IMR-90 (cell line): Measurements from ENCODE around the gene KAZALD1. TPM values are rescaled to one million over a fixed set of nuclear protein-coding genes. Genes with fewer than 3 reads are reported as not detected.

Source experiments
- ATAC-seq: fragments of 200-7000 bp; cut with Tn5 transposase; 2 replicates; pipeline ENCODE4 v1.9.1; 2020; ENCODE audit warnings: low read depth, mild to moderate bottlenecking, moderate library complexity
- BruUV-seq: library from RNA; stranded (reverse); fragments of 400-500 nt; replicated peaks from 2 replicates; lab custom pipeline; 2021; lab: Mats Ljungman, UMichigan
- CTCF ChIA-PET: fragments of 300-600 bp; formaldehyde crosslinking; extraction: SDS; loops from one replicate; lab custom pipeline; 2021; ENCODE audit warnings: antibody characterized with exemption; lab: Yijun Ruan, JAX
- POLR2A ChIA-PET: fragments of 300-600 bp; sonication (Branson Sonifier 250); formaldehyde crosslinking; loops from one replicate; lab custom pipeline; 2022; ENCODE audit warnings: antibody characterized with exemption; ENCODE audit not compliant: unreplicated experiment; lab: Charles Lee
- DNase-seq: peaks from one replicate; pipeline ENCODE4 v3.0.0; 2013
- H2AFZ ChIP-seq: replicated peaks from 2 replicates; pipeline ENCODE3; 2013; ENCODE audit warnings: low read length, mild to moderate bottlenecking; ENCODE audit not compliant: poor library complexity
- H2AK5ac ChIP-seq: 2 replicates; pipeline ENCODE4 v1.6.1; 2013; ENCODE audit warnings: low read depth, low read length, inconsistent platforms
- H2AK9ac ChIP-seq: replicated peaks from 2 replicates; pipeline ENCODE3; 2013; ENCODE audit warnings: mild to moderate bottlenecking, low read depth, low read length, moderate library complexity; ENCODE audit not compliant: poor library complexity
- H2BK120ac ChIP-seq: 2 replicates; pipeline ENCODE4 v1.6.1; 2013; ENCODE audit warnings: low read depth, low read length, inconsistent platforms
- H2BK15ac ChIP-seq: 3 replicates; pipeline ENCODE4 v1.6.1; 2013; ENCODE audit warnings: low read depth, low read length, inconsistent platforms
- H2BK20ac ChIP-seq: 2 replicates; pipeline ENCODE4 v1.6.1; 2013; ENCODE audit warnings: low read depth, mild to moderate bottlenecking, inconsistent platforms, low read length, moderate library complexity
- H2BK5ac ChIP-seq: 2 replicates; pipeline ENCODE4 v1.6.1; 2013; ENCODE audit warnings: mild to moderate bottlenecking, low read depth, low read length, inconsistent platforms; ENCODE audit not compliant: poor library complexity, severe bottlenecking
- H3K14ac ChIP-seq: replicated peaks from 2 replicates; pipeline ENCODE4 v1.6.1; 2013; ENCODE audit warnings: low read depth, low read length, inconsistent platforms
- H3K18ac ChIP-seq: 2 replicates; pipeline ENCODE4 v1.6.1; 2013; ENCODE audit warnings: low read depth, low read length, control low read depth
- H3K23ac ChIP-seq: 2 replicates; pipeline ENCODE4 v1.6.1; 2013; ENCODE audit warnings: low read depth, low read length, inconsistent platforms
- H3K27ac ChIP-seq: 2 replicates; pipeline ENCODE4 v1.5.1; 2013; ENCODE audit warnings: mild to moderate bottlenecking, control low read depth, low read length; ENCODE audit not compliant: insufficient read depth
- H3K27me3 ChIP-seq: 2 replicates; pipeline ENCODE4 v1.6.1; 2013; ENCODE audit warnings: low read length; ENCODE audit not compliant: control insufficient read depth, insufficient read depth
- H3K36me3 ChIP-seq: 2 replicates; pipeline ENCODE4 v1.6.1; 2013; ENCODE audit warnings: low read length, mixed read lengths; ENCODE audit not compliant: control insufficient read depth, insufficient read depth
- H3K4ac ChIP-seq: 2 replicates; pipeline ENCODE4 v1.6.1; 2013; ENCODE audit warnings: low read depth, low read length, inconsistent platforms
- H3K4me1 ChIP-seq: 2 replicates; pipeline ENCODE4 v1.6.1; 2013; ENCODE audit warnings: low read length, mixed read lengths; ENCODE audit not compliant: control insufficient read depth, insufficient read depth
- H3K4me2 ChIP-seq: 2 replicates; pipeline ENCODE4 v1.6.1; 2013; ENCODE audit warnings: low read depth, mild to moderate bottlenecking, control low read depth, low read length, moderate library complexity
- H3K4me3 ChIP-seq: 2 replicates; pipeline ENCODE4 v1.5.1; 2013; ENCODE audit warnings: low read depth, mild to moderate bottlenecking, control low read depth, low read length, moderate library complexity; ENCODE audit not compliant: insufficient read depth
- H3K56ac ChIP-seq: 2 replicates; pipeline ENCODE4 v1.6.1; 2013; ENCODE audit warnings: low read length, inconsistent platforms; ENCODE audit not compliant: insufficient read depth; ENCODE audit errors: extremely low read depth
- H3K79me1 ChIP-seq, 2 experiments: 2 replicates each; pipeline ENCODE4 v1.6.1; 2013; ENCODE audit warnings: low read length in 2 of 2, inconsistent platforms in 1 of 2, low read depth in 1 of 2
- H3K9ac ChIP-seq: 2 replicates; pipeline ENCODE4 v1.6.1; 2013; ENCODE audit warnings: low read depth, low read length, control low read depth
- H3K9me1 ChIP-seq: 2 replicates; pipeline ENCODE4 v1.6.1; 2013; ENCODE audit warnings: low read length, inconsistent platforms; ENCODE audit not compliant: insufficient read depth
- H3K9me3 ChIP-seq: 2 replicates; pipeline ENCODE4 v1.6.1; 2013; ENCODE audit warnings: low read length; ENCODE audit not compliant: control insufficient read depth, insufficient read depth
- H4K20me1 ChIP-seq: 2 replicates; pipeline ENCODE4 v1.6.1; 2013; ENCODE audit warnings: low read length, inconsistent platforms; ENCODE audit not compliant: insufficient read depth
- H4K5ac ChIP-seq: 2 replicates; pipeline ENCODE4 v1.6.1; 2013; ENCODE audit warnings: mild to moderate bottlenecking, low read depth, low read length, control low read depth
- H4K8ac ChIP-seq, 2 experiments: 2 replicates each; pipeline ENCODE4 v1.6.1; 2013; ENCODE audit warnings: low read depth in 2 of 2, low read length in 2 of 2, control low read depth in 1 of 2, inconsistent platforms in 1 of 2
- H4K91ac ChIP-seq: 2 replicates; pipeline ENCODE4 v1.6.1; 2013; ENCODE audit warnings: low read depth, low read length, inconsistent platforms; ENCODE audit not compliant: insufficient read depth
- BHLHE40 ChIP-seq: fragments of 150-350 bp; IDR thresholded peaks from 2 replicates; pipeline ENCODE4 v1.6.1; 2016; ENCODE audit warnings: mild to moderate bottlenecking, low read depth, low read length
- CEBPB ChIP-seq: IDR thresholded peaks from 2 replicates; pipeline ENCODE4 v1.6.1; 2012; ENCODE audit warnings: low read depth, low read length, improper control_type of control experiment
- CHD1 ChIP-seq: IDR thresholded peaks from 2 replicates; pipeline ENCODE4 v1.6.1; 2012; ENCODE audit warnings: low read depth, low read length, improper control_type of control experiment
- ELK1 ChIP-seq: fragments of 150-350 bp; IDR thresholded peaks from 2 replicates; pipeline ENCODE4 v1.6.1; 2016; ENCODE audit warnings: low read depth, mild to moderate bottlenecking, low read length, moderate library complexity, borderline replicate concordance
- FOS ChIP-seq: fragments of 150-350 bp; IDR thresholded peaks from 2 replicates; pipeline ENCODE4 v1.6.1; 2016; ENCODE audit warnings: low read depth, low read length
- MAFK ChIP-seq: IDR thresholded peaks from 2 replicates; pipeline ENCODE4 v1.6.1; 2012; ENCODE audit warnings: low read depth, low read length, improper control_type of control experiment
- MAZ ChIP-seq: IDR thresholded peaks from 2 replicates; pipeline ENCODE4 v1.6.1; 2012; ENCODE audit warnings: low read depth, mild to moderate bottlenecking, low read length, improper control_type of control experiment, moderate library complexity, borderline replicate concordance
- MXI1 ChIP-seq: IDR thresholded peaks from 2 replicates; pipeline ENCODE4 v1.6.1; 2012; ENCODE audit warnings: low read depth, mild to moderate bottlenecking, low read length, moderate library complexity, borderline replicate concordance
- NFE2L2 ChIP-seq: fragments of 150-350 bp; IDR thresholded peaks from 2 replicates; pipeline ENCODE4 v1.6.1; 2016; ENCODE audit warnings: low read depth, mild to moderate bottlenecking, low read length
- POLR2A ChIP-seq: IDR thresholded peaks from 2 replicates; pipeline ENCODE4 v1.6.1; 2012; ENCODE audit warnings: mild to moderate bottlenecking, low read depth, low read length
- RAD21 ChIP-seq: IDR thresholded peaks from 2 replicates; pipeline ENCODE4 v1.6.1; 2012; ENCODE audit warnings: low read length, improper control_type of control experiment
- RCOR1 ChIP-seq: IDR thresholded peaks from 2 replicates; pipeline ENCODE4 v1.6.1; 2012; ENCODE audit warnings: mild to moderate bottlenecking, low read length, improper control_type of control experiment; ENCODE audit not compliant: insufficient replicate concordance
- RFX5 ChIP-seq: IDR thresholded peaks from 2 replicates; pipeline ENCODE4 v1.8.0; 2012; ENCODE audit warnings: low read depth, mild to moderate bottlenecking, low read length, moderate library complexity
- SMC3 ChIP-seq: fragments of 150-350 bp; IDR thresholded peaks from 2 replicates; pipeline ENCODE4 v1.6.1; 2016; ENCODE audit warnings: low read depth, mild to moderate bottlenecking, antibody characterized with exemption, low read length, moderate library complexity
- WGBS, 2 experiments: methylation state at CpG; one replicate each; pipeline versions ENCODE4 v1.1.5 to v1.1.7; 2013; ENCODE audit warnings: missing lambda C conversion rate in 2 of 2; ENCODE audit not compliant: insufficient read length in 1 of 2; ENCODE audit errors: extremely low coverage in 2 of 2; 5-methylcytosine and 5-hydroxymethylcytosine counted together
- dilution Hi-C: fragments of 300-500 bp; cut with HindIII; formaldehyde crosslinking; loops from one replicate; pipeline ENCODE4 v1.14.3; 2018; ENCODE audit warnings: low sequenced_read_pairs; ENCODE audit not compliant: unreplicated experiment
- in situ Hi-C: fragments of 300-500 bp; cut with MboI; formaldehyde crosslinking; loops from 3 replicates; pipeline ENCODE4 v1.14.3; 2019; ENCODE audit warnings: low sequenced_read_pairs, inconsistent platforms, mixed read lengths
- intact Hi-C: fragments of 100-400 bp; cut with micrococcal nuclease; formaldehyde crosslinking; loops from 2 replicates; pipeline ENCODE4 v1.10.0; 2022
- polyA plus RNA-seq, 3 experiments: library from polyadenylated mRNA; depleted of rRNA; stranded (reverse); fragments of >200 nt; gene quantifications; 2 replicates each; pipeline ENCODE4 v1.2.3, GENCODE V29; 2012; ENCODE audit warnings: low replicate concordance in 1 of 3
- total RNA-seq: library from RNA; depleted of rRNA; stranded (reverse); fragments of >200 nt; gene quantifications from 2 replicates; pipeline ENCODE4 v1.2.3, GENCODE V29; 2012
- TF ChIP-seq, protein P1 (sequence below): conservative IDR thresholded peaks from 2 replicates; pipeline ENCODE4 v1.5.1; 2012; ENCODE audit warnings: mild to moderate bottlenecking, low read depth, low read length, improper control_type of control experiment
- TF ChIP-seq, protein P2 (sequence below): fragments of 150-350 bp; IDR thresholded peaks from 2 replicates; pipeline ENCODE4 v1.6.1; 2017; ENCODE audit warnings: mild to moderate bottlenecking, antibody characterized with exemption, low read length, low read depth

The KAZALD1 gene
- total and polyA plus RNA-seq, 2 of the 4 experiments (the other 2 are of a cell fraction), result 9.1 to 18.6 TPM

DNA sequence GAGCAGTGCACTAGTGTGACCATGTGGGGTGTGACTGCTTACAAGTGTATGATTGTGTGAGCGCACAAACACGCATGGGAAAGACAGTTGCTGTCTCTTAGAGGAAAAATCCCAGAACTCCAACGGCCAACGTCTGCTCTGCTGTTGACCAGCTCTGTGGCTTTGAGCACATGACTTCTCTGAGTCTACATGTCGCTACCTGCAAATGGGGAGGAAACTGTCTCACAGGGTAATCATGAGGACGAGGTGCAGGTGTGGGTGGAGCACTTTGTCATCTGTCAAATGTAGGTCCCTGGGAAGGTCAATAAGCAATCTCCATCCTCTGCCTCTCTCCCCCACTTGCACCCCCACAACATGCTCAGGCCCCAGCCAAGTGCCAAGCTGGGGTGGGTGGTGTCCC lies 38.1 kb downstream of the KAZALD1 start:
- H2BK20ac ChIP-seq, result no peak overlapping the region
- H3K79me1 ChIP-seq, result no peaks in the 10 kb centered on the region
- H2BK15ac ChIP-seq, result no peak overlapping the region
- H2AK5ac ChIP-seq, result no peak overlapping the region
- in situ Hi-C loops, result loop anchor here (5.0 kb wide), 1 partner anchor 42 kb away; no protein-coding TSS in a partner anchor
- H2AFZ ChIP-seq, result no peak overlapping the region
- no peak overlapping the region for H2BK120ac ChIP-seq
- H3K9me3 ChIP-seq, result no peaks in the 10 kb centered on the region
- TF ChIP-seq ELK1 (no peak), NFE2L2 (no peak), RFX5 (no peak), CEBPB (no peak), RCOR1 (no peak), MAFK (no peak), MAZ (no peak), SMC3 (no peak), BHLHE40 (no peak), POLR2A (no peak), FOS (no peak), RAD21 (no peak), MXI1 (no peak), CHD1 (no peak)
- TF ChIP-seq, protein P1, sequence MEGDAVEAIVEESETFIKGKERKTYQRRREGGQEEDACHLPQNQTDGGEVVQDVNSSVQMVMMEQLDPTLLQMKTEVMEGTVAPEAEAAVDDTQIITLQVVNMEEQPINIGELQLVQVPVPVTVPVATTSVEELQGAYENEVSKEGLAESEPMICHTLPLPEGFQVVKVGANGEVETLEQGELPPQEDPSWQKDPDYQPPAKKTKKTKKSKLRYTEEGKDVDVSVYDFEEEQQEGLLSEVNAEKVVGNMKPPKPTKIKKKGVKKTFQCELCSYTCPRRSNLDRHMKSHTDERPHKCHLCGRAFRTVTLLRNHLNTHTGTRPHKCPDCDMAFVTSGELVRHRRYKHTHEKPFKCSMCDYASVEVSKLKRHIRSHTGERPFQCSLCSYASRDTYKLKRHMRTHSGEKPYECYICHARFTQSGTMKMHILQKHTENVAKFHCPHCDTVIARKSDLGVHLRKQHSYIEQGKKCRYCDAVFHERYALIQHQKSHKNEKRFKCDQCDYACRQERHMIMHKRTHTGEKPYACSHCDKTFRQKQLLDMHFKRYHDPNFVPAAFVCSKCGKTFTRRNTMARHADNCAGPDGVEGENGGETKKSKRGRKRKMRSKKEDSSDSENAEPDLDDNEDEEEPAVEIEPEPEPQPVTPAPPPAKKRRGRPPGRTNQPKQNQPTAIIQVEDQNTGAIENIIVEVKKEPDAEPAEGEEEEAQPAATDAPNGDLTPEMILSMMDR, result no peak
- TF ChIP-seq, protein P2, sequence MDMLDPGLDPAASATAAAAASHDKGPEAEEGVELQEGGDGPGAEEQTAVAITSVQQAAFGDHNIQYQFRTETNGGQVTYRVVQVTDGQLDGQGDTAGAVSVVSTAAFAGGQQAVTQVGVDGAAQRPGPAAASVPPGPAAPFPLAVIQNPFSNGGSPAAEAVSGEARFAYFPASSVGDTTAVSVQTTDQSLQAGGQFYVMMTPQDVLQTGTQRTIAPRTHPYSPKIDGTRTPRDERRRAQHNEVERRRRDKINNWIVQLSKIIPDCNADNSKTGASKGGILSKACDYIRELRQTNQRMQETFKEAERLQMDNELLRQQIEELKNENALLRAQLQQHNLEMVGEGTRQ, result no peak
- intact Hi-C loops, result no loop called here
- no peak overlapping the region for H3K4ac ChIP-seq
- dilution Hi-C loops, result no loop called here
- CTCF ChIA-PET, result no interaction called here
- no TSS peak for BruUV-seq
- no peak overlapping the region for H4K8ac ChIP-seq
- H3K27ac ChIP-seq, result no peak overlapping the region
- H2AK9ac ChIP-seq, result peak overlapping the region; percentile 8
- H4K91ac ChIP-seq, result no peak overlapping the region
- H3K18ac ChIP-seq, result no peak overlapping the region
- POLR2A ChIA-PET, result no interaction called here
- H3K4me1 ChIP-seq, result no peaks in the 10 kb centered on the region
- 61% methylated on average over 4 of the region's 6 CpGs; no CpG with 5 or more reads in 1 of the 2 experiments for WGBS, 2 experiments
- no peaks in the 10 kb centered on the region for H3K9me1 ChIP-seq
- no peak overlapping the region for H3K56ac ChIP-seq
- peaks cover 65% of the 10 kb centered on the region for H3K27me3 ChIP-seq
- H4K20me1 ChIP-seq, result no peaks in the 10 kb centered on the region
- no peak overlapping the region for H3K4me2 ChIP-seq
- ATAC-seq (no peak), DNase-seq (no peak)
- no peak overlapping the region for H3K14ac ChIP-seq
- no peak overlapping the region for H2BK5ac ChIP-seq
- no peaks in the 10 kb centered on the region for H3K36me3 ChIP-seq
- no peak overlapping the region for H3K23ac ChIP-seq
- H3K4me3 ChIP-seq, result no peak overlapping the region
- H4K5ac ChIP-seq, result no peak overlapping the region
- no peak overlapping the region for H3K9ac ChIP-seq
